ENCODE measurements around the gene MAPK13. TPM values are rescaled to one million over a fixed set of nuclear protein-coding genes. Genes with fewer than 3 reads are reported as not detected.

Gene MAPK13
- total RNA-seq, 1 experiment from 2014 or later = 52.3 TPM

DNA sequence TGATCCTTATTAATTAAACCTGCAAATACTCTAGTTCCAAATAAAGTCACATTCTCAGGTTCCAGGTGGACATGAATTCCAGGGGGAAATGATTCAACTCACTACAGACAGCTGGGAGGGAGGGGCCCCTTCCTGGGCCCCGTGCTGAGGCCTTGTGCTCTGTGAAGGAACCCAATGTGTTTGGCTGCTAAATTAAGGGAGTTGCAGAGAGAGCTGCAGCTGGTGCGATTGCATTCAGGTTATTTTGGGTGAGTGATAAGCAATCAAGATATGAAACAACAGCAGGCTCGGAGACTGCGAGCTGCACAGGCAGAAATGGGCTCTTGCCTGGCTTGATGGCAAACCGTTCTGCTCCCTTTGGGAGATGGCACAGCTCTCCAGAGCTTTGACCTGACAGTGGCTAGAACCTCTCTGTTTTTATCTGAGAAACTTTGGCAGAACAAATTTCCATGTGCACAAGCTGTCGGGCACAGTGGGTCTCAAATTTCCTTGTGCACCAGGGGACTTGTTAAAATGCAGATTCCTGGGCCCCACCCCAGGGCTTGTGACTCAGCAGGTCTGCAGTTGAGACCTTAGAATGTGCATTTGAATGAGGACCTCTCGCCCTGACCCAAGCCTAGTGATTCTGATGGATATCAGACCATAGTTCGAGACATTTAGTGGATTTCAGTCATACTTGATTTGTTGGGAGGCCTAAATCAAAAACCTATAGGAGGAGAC, 9.8 kb downstream of the MAPK13 start:
- Mint-ChIP-seq H3K27ac (ENCODE audit: unreplicated experiment) (no peak overlapping the region), H3K4me1 (ENCODE audit: low read depth, unreplicated experiment) (no peaks in the 10 kb centered on the region), H3K4me3 (ENCODE audit: low read depth, unreplicated experiment) (no peak overlapping the region), H3K27me3 (ENCODE audit: unreplicated experiment) (no peaks in the 10 kb centered on the region), H3K36me3 (ENCODE audit: insufficient read depth, unreplicated experiment) (peaks cover 57% of the 10 kb centered on the region), H3K9me3 (ENCODE audit: low read depth, unreplicated experiment) (no peaks in the 10 kb centered on the region)
- TF ChIP-seq, protein P1, sequence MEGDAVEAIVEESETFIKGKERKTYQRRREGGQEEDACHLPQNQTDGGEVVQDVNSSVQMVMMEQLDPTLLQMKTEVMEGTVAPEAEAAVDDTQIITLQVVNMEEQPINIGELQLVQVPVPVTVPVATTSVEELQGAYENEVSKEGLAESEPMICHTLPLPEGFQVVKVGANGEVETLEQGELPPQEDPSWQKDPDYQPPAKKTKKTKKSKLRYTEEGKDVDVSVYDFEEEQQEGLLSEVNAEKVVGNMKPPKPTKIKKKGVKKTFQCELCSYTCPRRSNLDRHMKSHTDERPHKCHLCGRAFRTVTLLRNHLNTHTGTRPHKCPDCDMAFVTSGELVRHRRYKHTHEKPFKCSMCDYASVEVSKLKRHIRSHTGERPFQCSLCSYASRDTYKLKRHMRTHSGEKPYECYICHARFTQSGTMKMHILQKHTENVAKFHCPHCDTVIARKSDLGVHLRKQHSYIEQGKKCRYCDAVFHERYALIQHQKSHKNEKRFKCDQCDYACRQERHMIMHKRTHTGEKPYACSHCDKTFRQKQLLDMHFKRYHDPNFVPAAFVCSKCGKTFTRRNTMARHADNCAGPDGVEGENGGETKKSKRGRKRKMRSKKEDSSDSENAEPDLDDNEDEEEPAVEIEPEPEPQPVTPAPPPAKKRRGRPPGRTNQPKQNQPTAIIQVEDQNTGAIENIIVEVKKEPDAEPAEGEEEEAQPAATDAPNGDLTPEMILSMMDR (IDR thresholded peaks at IDR 0.05; ENCODE audit: unreplicated experiment) = no peak
- no TSS peak for BruUV-seq (replicated peaks)
- DNase-seq = no peak
- intact Hi-C loops (cut with micrococcal nuclease; ENCODE audit: unreplicated experiment) = no loop called here
- CTCF ChIA-PET = interaction anchor here (1.0 kb wide), 1 partner anchor 225 kb away, joined by 3 read pairs; no protein-coding TSS in a partner anchor

DNA sequence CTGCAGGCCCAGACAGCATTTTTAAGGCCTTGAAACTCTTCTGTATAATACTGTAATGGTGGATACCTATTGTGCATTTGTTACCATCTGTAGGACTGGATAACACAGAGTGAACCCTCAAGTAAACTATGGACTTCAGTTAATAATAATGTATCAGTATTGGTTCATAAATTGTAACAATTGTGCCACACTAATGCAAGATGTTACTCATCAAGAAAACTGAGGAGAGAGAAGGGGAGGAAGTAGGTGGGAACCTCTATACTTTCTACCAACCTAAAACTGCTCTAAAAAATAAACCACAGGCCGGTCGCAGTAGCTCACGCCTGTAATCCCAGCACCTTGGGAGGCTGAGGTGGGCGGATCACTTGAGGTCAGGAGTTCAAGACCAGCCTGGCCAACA, 10.8 kb downstream of the MAPK13 start:
- H3K27me3 Mint-ChIP-seq (ENCODE audit: unreplicated experiment) = no peaks in the 10 kb centered on the region
- H3K9me3 Mint-ChIP-seq (ENCODE audit: low read depth, unreplicated experiment) = no peaks in the 10 kb centered on the region
- CTCF ChIA-PET = interaction anchor here (0.7 kb wide), 1 partner anchor 20 kb away, joined by 3 read pairs; no protein-coding TSS in a partner anchor
- no peak overlapping the region for H3K4me3 Mint-ChIP-seq (ENCODE audit: low read depth, unreplicated experiment)
- DNase-seq = no peak
- TF ChIP-seq, protein P1 (IDR thresholded peaks at IDR 0.05; ENCODE audit: unreplicated experiment) = no peak
- intact Hi-C loops (cut with micrococcal nuclease; ENCODE audit: unreplicated experiment) = no loop called here
- H3K4me1 Mint-ChIP-seq (ENCODE audit: low read depth, unreplicated experiment) = no peaks in the 10 kb centered on the region
- no peak overlapping the region for H3K27ac Mint-ChIP-seq (ENCODE audit: unreplicated experiment)
- peaks cover 48% of the 10 kb centered on the region for H3K36me3 Mint-ChIP-seq (ENCODE audit: insufficient read depth, unreplicated experiment)
- BruUV-seq (replicated peaks) = no TSS peak

DNA sequence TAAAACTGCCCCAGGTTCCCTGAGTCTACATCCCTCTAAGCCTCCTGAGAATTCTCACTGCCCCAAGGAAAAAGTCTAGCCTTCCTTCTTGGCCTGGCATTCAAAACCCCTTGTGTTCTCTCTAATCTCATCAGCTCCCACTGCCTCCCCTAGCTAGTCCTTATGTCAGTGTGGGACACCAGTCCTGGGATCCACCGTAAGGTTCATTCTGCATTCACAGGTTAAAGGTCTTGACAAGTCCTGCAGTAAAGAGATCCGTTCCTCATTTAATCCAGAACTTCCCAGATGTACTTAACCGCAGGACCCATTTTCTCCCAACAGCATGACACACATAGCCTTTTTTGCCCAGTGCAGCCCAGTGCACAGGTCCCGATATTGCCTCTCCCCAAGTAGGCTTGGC, 11.6 kb downstream of the MAPK13 start:
- TF ChIP-seq, protein P1 (IDR thresholded peaks at IDR 0.05; ENCODE audit: unreplicated experiment) = no peak
- BruUV-seq (replicated peaks) = no TSS peak
- H3K4me1 Mint-ChIP-seq (ENCODE audit: low read depth, unreplicated experiment) = no peaks in the 10 kb centered on the region
- peaks cover 40% of the 10 kb centered on the region for H3K36me3 Mint-ChIP-seq (ENCODE audit: insufficient read depth, unreplicated experiment)
- DNase-seq = no peak
- peaks cover 1% of the 10 kb centered on the region for H3K9me3 Mint-ChIP-seq (ENCODE audit: low read depth, unreplicated experiment)
- H3K27me3 Mint-ChIP-seq (ENCODE audit: unreplicated experiment) = no peaks in the 10 kb centered on the region
- H3K4me3 Mint-ChIP-seq (ENCODE audit: low read depth, unreplicated experiment) = no peak overlapping the region
- intact Hi-C loops (cut with micrococcal nuclease; ENCODE audit: unreplicated experiment) = no loop called here
- H3K27ac Mint-ChIP-seq (ENCODE audit: unreplicated experiment) = no peak overlapping the region
- CTCF ChIA-PET = no interaction called here

DNA sequence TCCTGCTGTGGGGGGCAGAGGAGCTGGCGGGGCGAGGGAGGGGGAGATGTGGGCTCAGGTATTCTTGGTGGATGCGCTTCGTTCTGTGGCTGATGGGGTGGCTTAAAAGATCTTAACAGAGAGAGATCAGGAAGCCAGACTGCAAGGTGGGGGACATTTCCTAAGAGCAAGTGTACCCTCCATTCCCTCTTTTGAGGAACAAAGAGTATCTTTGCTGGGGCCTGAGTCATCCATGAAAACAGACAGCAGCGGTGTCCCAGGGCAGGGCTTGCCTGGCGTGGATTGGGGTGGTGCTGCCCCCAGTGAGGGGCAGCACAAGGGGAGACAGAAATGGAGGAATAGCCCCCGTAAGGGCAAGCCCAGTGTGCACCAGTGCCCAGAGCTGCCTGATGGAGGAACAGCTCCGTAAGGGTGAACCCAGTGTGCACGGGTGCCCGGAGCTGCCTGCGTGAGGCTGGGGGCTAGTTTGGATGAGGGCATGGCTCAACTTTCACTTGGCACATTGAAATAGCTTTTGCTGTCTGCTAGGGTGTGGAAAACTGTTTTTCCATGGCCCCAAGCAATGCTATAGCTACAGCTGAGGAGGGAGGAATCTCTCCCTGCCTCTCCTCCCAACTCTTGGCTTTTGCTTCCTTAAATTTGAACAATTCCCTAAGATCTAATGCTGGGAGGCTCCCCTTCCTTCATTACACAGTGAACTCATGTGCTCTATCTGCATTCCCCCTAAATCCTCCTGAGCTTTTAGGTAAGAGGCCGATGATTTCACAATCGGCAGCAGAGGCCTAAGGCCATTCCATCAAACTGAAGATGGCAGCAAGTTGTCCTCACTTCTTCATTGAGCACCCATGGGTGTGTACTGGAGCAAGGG, 12.9 kb downstream of the MAPK13 start:
- H3K4me3 Mint-ChIP-seq (ENCODE audit: low read depth, unreplicated experiment) = no peak overlapping the region
- DNase-seq = no peak
- CTCF ChIA-PET = no interaction called here

More for the DNA sequence above, 12.9 kb downstream of the MAPK13 start:
- TF ChIP-seq, protein P1 (IDR thresholded peaks at IDR 0.05; ENCODE audit: unreplicated experiment) = no peak
- H3K27ac Mint-ChIP-seq (ENCODE audit: unreplicated experiment) = no peak overlapping the region
- H3K4me1 Mint-ChIP-seq (ENCODE audit: low read depth, unreplicated experiment) = no peaks in the 10 kb centered on the region
- peaks cover 10% of the 10 kb centered on the region for H3K9me3 Mint-ChIP-seq (ENCODE audit: low read depth, unreplicated experiment)
- no TSS peak for BruUV-seq (replicated peaks)
- H3K36me3 Mint-ChIP-seq (ENCODE audit: insufficient read depth, unreplicated experiment) = peaks cover 27% of the 10 kb centered on the region
- intact Hi-C loops (cut with micrococcal nuclease; ENCODE audit: unreplicated experiment) = no loop called here
- no peaks in the 10 kb centered on the region for H3K27me3 Mint-ChIP-seq (ENCODE audit: unreplicated experiment)
